GM21526 (cell line): ENCODE results near the gene TACC2.

Experiments
- ATAC-seq: cut with Tn5 transposase; IDR thresholded peaks from one replicate; pipeline ENCODE4 v1.9.1; 2021; ENCODE audit warnings: moderate library complexity; ENCODE audit not compliant: unreplicated experiment, low FRiP score

Gene TACC2

DNA sequence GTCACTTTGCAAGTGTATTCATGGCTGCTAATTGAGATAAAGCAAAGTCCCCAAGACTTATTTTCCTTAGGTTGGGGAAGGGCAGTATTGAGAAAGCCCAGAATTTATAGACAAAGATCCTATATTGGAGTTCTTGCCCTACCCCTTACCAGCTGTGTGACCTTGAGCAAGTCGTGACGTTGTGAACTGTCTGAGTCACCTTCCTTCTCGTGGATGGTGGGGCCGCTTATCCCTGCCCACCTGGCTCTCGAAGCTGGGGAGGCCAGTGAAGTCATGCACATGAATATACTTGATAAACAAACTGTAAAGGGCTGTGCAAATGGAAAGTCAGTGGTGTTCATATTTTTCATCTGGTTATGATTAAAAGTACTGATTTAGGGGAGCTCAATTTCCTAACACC lies 127.4 kb downstream of the TACC2 start:
- no peak for ATAC-seq

GRCh38 chr10:122117475-122117874 lies 128.5 kb downstream of the TACC2 start:
- ATAC-seq, result no peak

DNA sequence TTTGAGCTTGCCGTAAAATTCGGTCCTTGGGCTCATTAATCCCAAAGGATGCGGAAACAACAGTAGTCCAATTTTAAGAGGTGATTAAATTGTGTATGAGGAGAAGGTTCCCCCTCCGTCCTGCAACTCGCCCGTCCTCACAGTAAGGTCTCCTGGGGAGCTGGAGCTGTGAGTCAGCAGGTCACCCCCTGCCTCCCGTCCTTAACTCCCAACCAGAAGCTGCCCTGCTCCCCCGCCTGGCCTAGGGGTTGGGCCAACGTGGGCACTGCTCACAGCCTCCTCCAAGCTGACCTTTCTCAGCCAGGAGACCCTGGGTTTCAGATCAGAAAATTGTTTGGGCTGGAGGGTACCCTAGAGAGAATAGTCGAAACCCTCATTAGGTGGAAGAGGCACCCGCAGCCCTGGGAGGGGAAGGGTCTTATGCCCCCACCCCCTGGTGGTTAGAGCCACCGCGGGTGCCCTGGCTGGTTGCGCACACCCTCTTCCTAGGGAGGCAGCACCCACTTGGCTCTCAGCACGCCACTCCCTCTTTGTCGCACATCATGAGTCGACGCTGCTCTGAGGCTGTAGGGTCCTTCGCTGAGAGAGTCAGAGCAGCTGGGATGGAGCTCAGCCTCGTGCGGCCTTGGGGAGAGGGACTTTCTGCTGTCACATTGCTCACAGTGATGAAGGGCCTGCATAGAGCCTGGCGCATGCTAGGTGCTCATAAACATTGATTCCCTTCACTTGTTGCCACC lies 131.2 kb downstream of the TACC2 start:
- ATAC-seq, result no peak

GRCh38 chr10:122121059-122121458 lies 132.1 kb downstream of the TACC2 start:
- no peak for ATAC-seq

DNA sequence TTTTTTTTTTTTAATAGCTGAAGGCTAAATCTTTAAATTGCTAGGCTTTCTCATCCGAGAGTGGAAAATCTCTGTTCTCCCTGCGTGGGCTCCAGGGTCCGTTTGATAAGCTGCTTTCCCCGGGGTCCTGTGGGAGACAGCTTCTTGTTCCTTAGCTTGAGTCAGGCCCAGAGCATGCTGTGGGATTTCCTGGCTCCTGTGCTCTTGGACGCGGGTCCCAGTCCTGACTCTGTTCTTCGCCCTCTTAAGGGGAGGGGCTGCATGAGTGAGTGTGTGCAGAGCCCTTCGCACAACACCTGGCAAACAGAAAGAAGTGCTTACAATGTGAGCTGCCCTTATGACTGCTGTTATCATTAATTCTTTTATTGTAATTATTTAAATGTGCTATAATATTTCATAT lies 133.5 kb downstream of the TACC2 start:
- ATAC-seq, result no peak

GRCh38 chr10:122123186-122123585 lies 134.2 kb downstream of the TACC2 start:
- ATAC-seq, result no peak

- no peak for ATAC-seq
These were observed 135.4 kb downstream of the TACC2 start for GRCh38 chr10:122124342-122124741.

- ATAC-seq, result no peak
These were observed 135.8 kb downstream of the TACC2 start for GRCh38 chr10:122124808-122125207.

DNA sequence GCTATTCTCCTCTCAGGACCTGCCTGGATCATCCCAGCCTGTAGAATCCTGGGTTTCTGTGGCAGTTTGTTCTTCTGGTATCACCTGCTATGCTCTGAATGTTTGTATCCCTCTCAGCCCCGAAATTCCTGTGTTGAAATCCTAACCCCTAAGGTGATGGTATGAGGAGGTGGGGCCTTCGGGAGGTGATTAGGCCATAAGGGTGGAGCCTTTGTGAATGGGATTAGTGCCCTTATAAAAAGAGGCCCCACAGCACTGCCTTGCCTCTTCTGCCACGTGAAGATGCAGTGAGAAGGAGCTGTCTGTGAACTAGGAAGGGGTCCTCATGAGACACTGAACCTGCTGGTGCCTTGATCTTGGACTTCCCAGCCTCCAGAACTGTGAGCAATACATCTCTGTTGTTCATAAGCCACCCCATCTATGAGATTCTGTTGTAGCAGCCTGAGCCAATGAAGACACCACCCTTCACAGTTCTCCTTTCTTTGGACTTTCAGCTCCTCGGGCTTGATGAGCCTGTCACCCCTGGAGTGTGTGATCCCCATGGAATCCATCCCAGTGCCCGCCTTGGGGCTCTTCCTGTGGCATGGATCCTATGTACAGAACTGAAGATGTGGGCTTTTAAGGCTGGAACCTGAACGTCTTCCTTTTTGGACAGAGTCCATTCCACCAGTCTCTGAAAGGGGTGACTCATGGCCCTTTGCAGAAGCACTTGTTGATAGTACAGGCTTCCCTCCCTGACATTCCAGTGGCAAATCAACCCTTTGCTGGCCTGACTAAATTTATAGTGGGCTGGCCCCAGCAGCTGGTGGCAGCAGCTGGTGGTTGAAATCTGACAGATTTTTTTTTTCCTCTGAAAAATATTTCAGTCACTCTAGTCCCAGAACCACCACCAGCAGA lies 138.0 kb downstream of the TACC2 start:
- ATAC-seq, result no peak

- no peak for ATAC-seq
These were observed 139.0 kb downstream of the TACC2 start for GRCh38 chr10:122127943-122128342.

DNA sequence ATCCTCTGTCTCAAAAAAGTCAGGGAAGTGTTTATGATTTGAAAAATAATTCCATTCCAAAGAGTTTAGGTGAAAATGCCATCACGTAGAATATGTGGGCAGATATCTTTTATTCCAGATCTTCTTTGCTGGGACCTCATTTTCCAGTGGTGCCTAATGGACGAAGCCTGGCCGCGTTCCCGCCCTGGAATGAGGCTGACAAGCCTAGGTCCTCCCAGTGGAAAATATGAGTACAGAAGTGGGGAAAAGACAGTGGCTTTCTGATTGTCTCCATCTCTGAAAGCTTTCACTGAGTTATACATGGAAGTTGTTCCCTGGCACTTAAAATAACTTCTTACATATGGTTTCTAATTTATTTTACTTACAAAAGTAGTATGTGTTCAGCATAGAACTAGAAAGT lies 139.4 kb downstream of the TACC2 start:
- no peak for ATAC-seq

GRCh38 chr10:122130474-122131110 lies 141.6 kb downstream of the TACC2 start:
- no peak for ATAC-seq

DNA sequence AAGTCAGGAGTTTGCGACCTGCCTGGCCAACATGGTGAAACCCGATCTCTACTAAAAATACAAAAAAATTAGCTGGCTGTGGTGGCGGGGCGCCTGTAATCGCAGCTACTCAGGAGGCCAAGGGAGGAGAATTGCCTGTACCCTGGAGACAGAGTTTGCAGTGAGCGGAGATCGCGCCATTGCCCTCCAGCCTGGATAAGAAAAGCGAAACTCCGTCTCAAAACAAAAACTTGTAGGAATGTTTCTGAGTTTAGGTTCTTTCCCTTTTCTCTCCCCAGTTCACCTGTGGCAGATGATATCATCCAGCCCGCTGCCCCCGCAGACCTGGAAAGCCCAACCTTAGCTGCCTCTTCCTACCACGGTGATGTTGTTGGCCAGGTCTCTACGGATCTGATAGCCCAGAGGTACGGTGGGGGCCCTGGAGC lies 143.4 kb downstream of the TACC2 start:
- ATAC-seq, result no peak

GRCh38 chr10:122132882-122133565 lies 144.1 kb downstream of the TACC2 start:
- ATAC-seq, result no peak

- no peak for ATAC-seq
These were observed 146.5 kb downstream of the TACC2 start for GRCh38 chr10:122135251-122136025.

- ATAC-seq, result no peak
These were observed 150.1 kb downstream of the TACC2 start for GRCh38 chr10:122138831-122139625.

- no peak for ATAC-seq
These were observed 150.7 kb downstream of the TACC2 start for GRCh38 chr10:122139627-122140170.

DNA sequence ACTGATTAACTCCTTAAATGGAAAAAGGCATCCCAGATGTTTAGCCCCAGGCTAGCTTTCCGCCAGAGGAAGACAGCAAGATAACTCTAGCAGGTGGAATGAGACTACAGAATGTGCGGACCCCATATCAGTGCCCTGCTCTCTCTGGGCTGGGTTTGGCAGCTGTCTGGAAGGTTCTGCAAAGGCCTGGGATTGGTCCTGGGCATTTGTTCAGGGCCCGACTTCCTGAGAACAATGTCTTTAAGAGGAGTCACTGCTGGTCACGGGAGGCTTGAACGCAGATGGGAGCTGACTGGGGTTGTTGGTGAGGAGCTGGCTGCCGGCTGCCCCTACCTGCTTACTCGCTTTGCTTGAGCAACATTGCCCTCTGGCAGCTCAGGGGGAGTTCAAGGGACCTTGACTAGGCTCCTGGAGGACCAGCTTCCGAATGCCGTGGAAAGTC lies 151.5 kb downstream of the TACC2 start:
- ATAC-seq, result no peak
